GM21825 (cell line): Measurements from ENCODE around the gene SIRT7.

ENCODE experiments used
- ATAC-seq: cut with Tn5 transposase; IDR thresholded peaks from one replicate; pipeline ENCODE4 v1.9.1; 2021; ENCODE audit warnings: mild to moderate bottlenecking, moderate library complexity; ENCODE audit not compliant: unreplicated experiment

SIRT7 gene, protein sequence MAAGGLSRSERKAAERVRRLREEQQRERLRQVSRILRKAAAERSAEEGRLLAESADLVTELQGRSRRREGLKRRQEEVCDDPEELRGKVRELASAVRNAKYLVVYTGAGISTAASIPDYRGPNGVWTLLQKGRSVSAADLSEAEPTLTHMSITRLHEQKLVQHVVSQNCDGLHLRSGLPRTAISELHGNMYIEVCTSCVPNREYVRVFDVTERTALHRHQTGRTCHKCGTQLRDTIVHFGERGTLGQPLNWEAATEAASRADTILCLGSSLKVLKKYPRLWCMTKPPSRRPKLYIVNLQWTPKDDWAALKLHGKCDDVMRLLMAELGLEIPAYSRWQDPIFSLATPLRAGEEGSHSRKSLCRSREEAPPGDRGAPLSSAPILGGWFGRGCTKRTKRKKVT

DNA sequence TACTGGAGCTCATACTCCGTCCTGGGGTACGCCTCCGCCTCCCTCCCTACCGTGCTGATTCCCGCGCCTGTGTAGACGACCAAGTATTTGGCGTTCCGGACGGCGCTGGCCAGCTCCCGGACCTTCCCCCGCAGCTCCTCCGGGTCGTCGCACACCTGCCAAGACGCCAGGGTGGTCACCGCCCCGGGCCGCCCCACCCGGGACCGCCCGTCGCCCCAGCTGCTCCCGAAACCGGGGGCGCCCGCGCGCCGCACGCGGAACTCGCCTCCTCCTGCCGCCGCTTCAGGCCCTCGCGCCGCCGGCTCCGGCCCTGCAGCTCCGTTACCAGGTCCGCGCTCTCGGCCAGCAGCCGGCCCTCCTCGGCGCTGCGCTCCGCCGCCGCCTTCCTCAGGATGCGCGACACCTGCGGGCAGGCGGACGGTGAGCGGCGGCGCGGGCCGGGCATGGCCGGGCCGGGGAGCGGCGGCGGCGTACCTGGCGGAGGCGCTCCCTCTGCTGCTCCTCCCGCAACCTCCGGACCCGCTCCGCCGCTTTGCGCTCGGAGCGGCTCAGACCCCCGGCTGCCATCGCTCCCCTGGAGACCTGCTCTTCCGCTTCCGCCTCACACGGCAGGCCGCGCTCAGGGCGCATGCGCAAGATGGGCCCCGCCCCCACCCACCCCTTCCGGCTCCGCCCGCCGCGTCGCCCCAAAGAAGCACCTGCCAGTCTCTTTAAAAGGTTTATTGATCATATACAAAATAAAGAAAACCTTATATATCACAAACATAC, at the start of gene SIRT7:
Gene SIRT7, minus strand, starts transcription at position 612 of the 768 bp plus-strand sequence. Its CDS starts 45 bp downstream, at position 567.
- peak; percentile 51 for ATAC-seq

DNA sequence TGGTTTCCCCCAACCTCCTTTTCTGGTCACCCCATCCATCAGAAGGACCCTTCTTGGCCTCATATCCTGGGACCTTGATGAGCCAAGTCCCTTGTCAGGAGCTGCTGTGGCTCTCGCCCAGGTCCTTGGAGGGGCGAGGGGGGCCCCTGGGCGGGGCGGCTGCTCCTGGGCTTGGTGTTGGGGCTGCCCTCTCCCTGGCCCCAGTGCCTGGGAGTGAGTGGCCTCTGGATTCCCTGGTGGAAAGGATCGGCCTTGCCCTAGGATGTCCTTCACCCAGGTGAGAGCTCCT, 49.2 kb upstream of the SIRT7 start:
- ATAC-seq, result no peak

DNA sequence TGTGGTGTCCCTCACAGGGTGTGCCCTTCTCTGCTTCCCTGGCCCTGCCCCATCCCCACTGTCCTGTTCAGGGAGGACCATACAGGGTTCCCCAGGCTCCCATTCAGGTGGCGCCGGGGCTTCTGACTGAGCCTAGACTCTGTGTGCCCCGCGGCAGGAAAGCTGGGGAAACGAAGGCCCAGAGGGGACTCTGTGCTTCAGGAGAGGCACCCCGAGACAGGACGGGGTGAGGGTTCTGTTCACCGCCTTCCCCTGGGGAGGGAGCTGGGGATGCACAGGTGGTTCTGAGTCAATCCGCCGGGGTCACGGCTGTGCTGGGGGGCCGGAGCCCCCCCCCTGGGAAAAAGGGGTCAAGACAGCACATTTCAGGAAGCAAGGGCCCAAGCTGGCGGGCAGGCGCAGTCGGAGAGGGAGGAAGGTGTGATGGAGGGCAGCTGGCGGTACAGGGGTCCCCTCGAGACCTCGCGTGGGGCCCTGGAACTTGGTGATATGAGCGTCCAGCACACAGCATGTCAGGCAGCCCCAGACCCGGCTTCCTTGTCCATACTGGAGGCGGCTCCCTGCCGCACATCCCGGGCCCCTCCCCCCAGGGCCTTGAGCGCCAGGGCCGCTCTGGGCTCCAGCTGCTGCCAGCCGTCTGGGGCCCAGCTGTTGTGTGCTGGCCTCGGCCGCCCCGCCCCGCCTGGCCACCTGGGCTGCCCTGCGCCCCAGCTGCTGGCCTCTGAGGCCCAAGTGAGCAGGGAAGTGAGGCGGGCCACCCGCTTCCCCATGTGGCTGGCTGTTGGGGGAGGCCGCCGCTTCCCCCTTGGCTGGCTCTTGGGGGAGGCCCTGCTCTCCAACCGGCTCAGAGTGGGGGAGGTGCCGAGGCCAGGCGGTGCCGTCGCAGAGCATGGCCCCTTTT, 48.6 kb upstream of the SIRT7 start:
- ATAC-seq, result no peak

DNA sequence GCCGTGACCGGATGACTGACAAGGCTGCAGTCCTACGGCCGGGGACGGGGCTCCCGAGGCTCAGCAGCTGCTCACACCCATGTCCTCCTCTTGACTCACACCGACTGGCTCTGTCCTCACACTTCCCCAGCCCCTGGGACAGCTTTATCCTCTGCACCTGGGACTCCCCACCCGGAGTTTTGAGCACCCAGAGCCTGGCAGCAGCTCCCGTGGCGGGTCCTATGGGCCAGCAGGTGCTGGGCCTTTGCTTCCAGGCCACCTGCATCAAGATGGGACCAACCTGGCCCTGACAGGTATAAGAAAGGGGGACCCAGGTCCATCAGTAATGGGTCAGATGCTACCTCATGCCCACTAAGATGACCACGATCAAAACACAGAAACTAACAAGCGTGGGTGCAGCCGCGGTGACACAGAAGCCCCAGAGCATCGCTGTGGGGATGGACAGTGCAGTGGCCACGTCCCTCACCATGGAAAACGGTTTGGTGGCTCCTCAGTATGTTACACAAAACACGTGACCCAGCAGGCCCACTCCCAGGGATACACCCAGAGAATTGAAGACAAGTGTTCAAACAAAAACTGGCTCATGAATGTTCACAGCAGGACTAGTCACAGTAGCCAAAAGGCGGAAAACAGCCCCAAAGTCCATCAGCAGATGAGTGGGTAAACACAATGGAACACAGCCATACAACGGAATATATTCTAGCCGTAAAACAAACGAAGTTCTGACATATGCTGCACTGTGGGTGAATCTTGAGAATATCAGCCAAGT, 46.3 kb upstream of the SIRT7 start:
- no peak for ATAC-seq

DNA sequence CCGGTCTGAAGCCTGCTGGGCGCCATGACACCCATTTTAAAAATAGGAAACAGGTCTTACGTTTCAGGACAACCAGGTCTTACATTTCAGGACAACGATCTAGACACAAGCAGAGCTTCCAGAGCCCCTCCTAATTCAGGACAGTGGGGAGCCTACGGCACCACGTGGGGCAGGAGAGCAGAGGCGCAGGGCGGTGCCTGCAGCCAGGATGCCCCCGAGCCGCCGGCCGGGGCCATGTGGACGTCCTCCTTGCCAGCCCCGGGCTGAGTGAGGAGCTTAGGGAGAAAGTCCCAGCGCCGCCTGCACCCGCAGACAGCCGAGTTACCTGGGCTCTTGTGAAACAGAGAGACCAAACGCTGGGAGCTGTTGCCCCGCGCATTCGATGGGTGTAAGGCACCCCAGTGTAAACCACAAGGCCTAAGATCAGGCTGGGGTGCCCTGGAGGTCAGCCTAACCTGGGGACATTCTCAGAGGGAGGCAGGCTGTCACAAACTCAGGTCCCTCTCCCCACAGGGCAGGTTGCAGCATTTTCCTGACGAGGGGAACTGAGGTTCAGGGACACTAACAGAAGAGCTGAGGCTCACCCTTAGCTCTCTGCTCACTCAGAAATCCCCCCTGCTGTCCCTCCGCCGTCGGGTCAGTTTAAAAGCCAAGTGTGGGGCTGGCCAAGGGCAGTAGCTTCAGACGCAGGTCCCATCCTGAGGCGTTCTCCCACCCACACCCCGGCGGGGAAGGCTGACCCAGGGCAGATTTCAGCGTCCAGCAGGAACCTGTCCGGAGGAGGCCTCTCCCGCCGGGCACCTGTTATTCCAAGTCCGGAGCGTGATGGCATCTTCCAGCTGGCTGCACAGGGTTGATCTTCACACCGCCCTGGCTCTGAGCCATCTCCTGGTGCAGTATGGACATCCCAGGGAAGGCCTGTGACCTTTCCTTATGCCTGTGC, 44.8 kb upstream of the SIRT7 start:
- ATAC-seq, result no peak

DNA sequence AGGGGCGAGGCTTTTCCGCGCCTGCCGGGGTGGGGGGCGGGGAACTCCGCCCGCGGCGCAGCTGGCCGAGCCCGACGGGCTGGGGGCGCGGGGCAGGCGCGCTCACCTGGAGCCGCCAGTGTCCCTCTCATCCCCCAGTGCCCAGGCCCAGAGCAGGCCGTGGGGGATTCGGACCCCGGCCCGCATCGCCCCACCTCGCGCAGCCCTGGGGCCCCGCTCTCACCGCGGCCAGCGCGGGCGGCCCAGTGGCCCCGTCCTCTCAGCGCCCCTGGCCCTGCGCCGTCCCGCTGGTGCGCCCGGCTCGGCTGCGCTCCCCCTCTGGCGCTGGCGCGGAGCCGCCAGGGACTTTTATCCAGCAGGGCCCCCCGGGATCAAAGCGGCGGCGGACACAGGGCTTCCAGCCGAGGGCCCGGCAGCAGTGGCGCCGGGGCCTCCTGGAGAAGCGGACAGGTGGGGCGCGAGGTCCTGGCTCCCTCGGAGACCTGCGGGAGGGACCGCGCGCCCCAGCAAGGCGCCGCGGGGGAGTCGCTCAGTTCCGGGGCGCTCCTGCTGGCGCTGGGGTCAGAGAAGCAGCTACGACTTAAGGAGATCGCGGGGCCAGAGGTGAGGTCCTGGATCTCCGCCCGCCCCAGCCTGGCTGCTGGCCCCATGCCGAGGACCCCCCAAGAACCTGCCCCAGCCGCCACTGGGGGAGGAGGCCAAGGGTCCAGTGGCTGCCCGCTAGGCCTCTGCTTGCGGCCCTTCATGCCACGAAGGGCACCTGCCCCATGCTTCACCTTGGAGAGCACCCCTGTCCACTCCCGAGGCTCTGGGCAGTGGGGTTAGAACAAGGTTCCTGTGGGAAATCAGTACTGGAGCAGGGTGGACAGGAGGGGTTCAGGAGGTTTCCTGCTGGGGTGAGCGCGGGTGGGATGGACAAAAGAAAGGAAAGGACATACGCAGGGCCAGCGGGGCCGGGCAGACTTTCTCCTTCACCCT, 43.8 kb upstream of the SIRT7 start:
- no peak for ATAC-seq

DNA sequence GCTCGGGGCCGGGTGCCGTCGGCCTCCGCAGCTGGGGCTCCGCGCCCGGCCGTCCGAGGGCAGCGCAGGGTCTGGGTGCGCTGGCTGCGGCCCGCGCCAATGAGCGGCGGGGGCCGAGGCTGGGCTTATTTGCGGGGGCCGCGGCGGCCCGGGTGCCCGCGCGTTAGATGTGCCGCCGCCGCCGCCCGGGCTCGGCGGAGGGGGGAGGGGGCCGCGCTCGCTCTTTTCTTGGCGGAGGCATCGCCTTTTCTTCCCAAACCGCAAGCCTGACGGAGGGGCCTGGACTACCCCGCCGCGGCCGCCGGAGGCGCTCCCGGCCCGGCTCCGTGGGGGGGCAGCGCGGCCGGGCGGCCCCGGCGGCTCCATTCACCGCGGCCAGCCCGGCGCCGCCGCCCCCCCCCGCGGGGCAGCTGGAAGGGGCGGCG, 43.1 kb upstream of the SIRT7 start, which contains the start of gene NOTUM:
Gene NOTUM, minus strand, starts transcription at position 101 of the 425 bp plus-strand sequence. CDS start 278 bp downstream, outside the sequence.
- ATAC-seq, result no peak

DNA sequence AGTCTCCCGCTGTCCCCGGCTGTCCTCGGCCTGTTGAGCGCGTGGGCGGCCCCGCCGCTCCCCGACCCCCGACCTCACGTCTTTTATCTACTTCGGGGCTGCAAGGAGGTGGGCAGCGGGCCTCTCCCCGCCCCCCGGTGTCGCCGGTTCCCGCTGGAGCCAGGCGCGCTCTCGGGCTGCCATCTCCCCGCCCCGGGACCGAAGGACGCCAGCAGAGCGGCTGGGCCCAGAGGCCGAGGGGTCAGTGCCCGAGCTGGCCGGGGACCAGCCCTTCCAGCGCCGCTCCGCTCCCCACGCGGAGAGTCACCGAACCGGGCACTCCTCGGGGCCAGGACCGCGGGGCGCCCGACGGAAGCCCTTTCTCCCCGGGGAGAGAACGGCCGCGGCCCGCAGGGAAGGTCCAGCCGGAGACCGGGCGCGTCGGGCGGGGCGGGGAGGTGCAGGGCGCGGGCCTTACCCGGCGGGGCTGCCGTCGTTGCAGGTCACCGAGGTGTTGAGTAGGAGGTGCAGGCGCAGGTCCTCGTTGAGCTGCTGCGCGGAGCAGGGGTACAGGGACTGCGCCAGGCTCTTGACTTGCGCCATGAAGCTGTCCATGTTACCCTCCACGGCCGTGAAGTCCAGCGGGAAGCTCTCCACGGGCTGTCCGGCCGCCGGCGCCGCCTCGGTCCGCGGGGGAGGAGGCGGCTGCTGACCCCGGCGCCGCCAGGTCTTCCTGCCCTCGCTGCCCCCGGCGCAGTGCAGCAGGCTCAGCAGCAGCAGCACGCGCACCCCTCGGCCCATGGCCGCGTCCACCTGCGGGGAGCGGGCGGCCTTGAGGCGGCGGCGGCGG, 42.4 kb upstream of the SIRT7 start:
- no peak for ATAC-seq

DNA sequence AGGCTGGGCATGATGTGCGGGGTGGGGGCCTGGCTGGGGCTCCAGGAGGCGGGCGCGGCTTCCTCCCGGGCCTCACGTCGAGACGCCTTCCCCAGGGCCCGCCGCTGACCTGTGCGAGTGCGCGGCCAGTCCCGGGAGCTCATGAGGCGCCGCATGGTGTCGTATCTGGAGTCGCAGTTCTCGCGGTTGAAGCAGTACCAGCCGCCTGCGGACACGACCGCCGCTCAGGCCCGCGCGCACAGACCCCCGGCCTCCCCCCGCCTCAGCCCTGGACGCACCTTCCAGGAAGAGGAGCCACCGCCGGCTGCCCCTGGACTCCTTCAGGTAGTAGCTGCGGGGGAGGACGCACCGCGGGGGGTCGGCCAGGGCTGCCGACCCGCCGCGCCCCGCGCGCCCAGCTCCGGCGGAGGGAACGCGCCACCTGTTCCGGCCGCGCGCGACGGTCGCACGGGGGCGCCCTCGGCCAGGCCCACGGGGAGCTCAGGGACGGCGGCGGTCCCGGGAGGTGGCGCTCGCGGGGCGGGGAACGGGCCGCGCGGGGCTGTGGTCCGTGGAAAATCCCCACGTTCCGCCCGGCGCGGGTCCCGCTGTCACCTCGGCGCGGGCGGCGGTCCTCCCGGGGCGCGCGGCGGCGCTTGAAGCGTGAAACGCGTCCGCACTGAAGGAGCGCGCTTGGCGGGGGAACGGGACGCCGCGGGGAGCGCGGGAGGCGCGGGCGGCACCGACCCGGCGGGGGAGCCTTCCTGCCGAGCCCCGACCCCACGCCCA, 41.6 kb upstream of the SIRT7 start:
- ATAC-seq, result peak; percentile 45

DNA sequence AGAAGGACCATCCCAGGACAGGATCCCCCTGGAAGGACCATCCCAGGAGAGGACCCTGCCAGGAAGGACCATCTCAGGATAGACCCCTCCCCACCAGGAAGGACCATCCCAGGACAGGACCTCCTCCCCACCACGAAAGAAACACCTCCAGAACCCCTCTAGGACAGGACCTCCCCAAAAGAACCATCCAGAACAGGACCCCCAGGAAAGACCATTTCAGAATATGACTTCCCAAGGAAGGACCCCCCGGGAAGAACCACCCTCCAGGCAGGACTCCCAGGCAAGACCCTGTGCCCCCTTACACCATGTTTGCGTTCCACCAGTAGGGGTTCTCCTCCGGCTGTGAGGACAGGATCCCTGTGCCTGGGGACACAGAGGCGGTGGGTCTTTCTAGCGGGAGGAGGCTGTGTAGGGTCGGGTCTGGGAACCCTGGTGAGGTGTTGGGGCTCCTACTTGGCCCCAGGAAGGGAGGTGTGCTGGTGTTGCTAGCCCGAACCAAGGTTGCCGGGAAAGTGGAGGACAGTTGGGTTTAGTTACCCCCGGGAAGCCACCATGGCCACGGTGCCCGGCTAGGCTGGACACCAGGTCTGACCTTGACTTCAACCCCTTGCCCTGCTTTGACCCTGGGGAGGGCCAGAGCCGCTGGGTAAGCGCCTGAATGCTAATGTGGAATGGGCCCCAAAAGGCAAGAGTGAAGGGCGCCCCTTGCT, 40.8 kb upstream of the SIRT7 start:
- ATAC-seq, result no peak

DNA sequence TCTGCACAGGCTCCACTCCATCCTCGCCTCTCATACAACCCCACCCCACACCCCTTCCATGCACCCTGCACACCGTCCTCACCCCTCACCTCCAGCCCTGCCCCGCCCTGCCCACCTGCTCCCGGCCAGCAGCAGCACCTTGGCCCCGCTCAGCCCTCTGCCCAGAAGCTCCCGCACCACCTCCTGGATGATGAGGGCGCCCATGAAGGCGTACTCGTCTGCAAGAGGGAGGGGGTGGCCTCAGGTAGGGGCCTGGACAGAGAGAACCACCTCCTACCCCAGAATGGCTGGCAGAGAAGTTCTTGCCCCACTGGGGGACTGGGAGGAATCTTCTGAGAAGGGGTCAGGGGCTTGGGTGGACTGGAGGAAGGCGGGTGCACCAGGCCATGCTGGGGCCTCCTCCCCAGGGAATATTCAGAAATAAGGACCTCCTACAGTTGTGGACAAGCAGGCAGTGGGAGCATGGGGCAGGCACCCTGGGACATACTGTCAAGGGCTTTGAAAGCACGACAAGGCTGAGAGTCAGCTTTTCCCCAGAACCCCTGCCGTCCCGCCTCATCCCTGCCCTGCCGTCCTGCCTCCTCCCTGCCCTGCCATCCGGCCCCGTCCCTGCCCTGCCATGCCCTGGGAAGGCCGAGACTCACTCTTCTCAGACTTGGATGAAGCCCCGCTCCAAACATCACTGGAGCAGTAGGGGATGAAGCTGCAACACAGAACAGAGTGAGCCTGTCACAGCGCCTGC, 39.9 kb upstream of the SIRT7 start:
- no peak for ATAC-seq

DNA sequence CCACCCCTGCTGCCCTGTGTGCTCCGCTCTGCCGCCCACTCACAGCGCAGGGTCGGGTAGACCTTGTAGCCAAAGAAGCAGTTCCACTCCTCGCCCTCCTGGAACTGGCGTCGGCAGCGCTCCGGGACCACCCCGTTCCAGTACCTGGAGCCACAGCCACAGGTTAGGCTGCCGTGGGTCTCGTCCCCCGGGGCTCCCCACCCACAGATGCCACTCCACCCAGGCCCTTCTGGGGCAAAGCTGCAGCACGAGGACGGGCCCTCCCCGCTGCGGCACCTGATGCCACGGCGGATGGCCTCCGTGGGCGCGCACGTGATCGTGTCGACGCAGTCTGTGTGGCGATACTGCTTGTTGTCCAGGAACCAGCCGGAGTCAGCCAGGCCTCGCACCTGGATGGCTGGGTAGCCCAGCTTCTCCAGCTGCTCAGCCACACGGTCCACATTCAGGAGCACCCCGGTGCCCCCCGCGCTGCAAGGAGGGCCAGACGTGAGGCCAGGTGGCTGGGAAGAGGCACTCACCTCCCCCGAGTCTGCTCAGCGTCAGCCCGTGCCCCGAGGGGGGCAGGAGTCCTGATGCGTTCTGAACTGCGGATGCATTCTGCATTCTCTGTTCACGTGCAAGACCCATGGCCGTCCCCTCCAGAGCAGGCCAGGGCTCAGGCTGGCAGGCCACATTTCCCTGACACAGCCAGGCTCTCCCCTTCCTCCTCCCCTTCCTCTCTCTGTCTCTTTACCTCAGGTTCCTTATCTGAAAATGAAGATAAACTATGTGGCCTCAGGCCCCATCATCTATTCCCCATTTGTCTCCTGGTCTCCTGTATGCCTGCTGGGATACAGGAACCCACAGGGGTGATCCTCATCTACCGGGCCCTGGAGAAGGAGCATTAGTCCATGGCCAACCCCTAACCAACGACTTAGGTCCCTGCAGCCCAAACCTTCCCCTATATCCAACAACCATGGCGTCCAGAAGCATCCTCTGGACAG, 38.9 kb upstream of the SIRT7 start:
- no peak for ATAC-seq

DNA sequence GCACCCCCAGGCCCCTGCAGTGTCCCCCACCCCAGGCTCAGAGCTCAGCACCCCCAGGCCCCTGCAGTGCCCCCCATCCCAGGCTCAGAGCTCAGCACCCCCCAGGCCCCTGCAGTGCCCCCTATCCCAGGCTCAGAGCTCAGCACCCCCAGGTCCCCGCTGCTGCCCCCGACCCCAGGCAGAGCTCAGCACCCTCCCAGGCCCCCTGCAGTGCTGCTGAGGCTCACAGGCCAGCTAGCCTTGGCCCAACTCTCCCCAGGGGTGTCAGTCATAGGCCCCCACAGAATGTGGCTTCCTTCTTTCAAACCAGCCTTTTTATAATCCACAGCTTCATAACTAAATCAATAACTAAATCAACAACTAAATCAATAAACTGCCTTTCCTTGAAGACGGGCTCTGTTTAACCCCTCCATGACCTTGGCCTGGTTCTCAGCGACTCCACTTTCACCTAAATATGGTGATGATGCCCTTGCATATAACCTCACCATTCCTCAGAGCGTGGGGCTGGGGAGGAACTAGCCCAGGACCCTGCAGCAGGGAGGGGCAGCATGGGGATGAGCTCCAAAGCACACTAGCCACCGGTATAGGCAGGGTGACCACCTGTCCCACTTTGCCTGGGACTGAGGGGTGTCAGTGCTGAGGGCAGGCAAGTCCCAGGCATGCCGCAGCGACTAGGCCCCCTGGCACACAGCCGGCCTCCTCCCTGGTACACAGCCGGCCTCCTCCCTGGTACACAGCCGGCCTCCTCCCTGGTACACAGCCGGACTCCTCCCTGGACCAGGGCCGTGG, 38.0 kb upstream of the SIRT7 start:
- no peak for ATAC-seq
